Endothelial cell of coronary artery (primary cell): ENCODE measurements around the gene ACADS. TPM values are rescaled to one million over a fixed set of nuclear protein-coding genes. Genes with fewer than 3 reads are reported as not detected.

Experiments used
- total RNA-seq: library from RNA; depleted of rRNA; stranded (reverse); fragments of >200 nt; gene quantifications from 2 replicates; pipeline ENCODE4 v1.2.3, GENCODE V29; 2014

Gene ACADS
- 8.2 and 10.4 TPM in 2 replicates for total RNA-seq

DNA sequence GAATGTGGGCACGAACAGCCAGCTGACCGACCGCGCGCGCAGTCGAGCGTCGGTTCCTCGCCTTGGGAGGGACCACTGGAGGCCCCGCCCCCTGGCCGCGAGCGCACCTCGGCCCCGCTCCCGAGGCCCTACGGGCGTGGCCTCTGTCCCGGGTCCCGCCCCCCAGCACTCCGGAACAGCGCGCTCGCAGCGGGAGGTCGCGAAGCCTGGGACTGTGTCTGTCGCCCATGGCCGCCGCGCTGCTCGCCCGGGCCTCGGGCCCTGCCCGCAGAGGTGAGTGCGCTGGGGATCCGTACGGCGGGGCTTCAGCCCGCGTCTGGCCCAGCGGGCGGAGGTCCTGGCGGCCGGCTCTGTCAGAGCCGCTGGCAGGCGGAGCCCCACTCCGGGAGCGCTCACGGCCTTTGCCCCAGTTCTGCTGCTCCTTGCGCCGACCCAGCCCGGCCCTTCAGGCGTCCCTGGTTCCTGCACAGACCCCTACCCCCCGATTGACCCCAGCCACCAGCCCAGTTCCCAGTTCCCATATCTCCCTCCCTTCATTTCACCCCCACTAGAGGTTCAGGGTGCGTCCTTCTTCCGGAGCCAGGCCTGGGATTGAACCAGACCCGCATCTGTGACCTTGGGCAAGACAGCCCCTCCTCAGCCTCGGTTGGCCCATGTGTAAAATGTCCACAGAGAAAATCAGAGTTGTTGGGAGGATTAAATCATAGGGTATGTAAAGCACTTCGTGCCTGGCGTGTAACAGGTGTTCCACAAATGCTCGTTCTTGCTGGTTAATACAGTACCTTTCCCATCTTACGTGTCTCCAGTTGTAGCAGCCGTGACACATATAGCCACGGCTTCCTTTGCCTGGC, at the start of gene ACADS:
TSS of gene ACADS (plus strand) at position 168 of the 851 bp plus-strand sequence. CDS start at position 228, 60 bp downstream.

GRCh38 chr12:120686690-120687577, 38.7 kb upstream of the ACADS start, which contains the start of gene MLEC:
TSS of gene MLEC (plus strand) at chr12:120687149. CDS start at chr12:120687297, 148 bp downstream.

DNA sequence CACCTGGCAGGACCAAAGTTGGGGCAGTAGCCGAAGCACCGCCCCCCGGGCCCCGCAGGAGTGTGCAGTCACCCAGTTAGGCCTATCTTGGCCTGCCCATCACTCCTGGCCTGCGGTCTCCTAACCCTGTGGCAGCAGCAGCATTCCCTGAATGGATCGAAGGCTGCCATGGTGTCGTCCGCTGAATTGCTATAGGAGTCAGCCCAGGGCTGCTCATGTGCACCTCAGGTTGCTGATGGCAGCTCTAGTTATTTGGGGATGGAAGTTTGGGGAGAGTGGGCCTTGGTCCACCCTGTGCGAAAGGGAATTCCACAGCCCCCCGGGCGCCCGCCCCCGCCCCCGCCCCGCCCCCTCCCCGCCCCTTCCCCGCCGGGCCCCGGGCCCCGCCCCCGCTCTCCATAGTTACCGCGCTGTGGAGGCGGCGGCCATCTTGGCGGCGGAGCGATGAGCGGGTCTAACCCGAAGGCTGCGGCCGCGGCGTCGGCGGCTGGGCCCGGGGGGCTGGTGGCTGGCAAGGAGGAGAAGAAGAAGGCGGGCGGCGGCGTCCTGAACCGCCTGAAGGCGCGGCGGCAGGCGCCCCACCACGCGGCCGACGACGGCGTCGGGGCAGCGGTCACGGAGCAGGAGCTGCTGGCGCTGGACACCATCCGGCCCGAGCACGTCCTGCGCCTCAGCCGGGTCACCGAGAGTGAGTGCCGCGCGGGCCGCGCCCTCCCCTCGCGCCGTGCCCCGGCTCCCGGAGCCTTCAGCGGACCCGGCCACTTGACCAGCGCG, 15.4 kb upstream of the ACADS start, which contains the start of gene UNC119B:
TSS of gene UNC119B (plus strand) at position 428 of the 774 bp plus-strand sequence. CDS start at position 445, 17 bp downstream.

Other genes starting within 250 kb of the ACADS start
- gene DYNLL1, start 229.7 kb upstream of the ACADS start, total RNA-seq = 314 and 337 TPM in 2 replicates
- 30.4 and 32.0 TPM in 2 replicates for gene COQ5, start 196.7 kb upstream of the ACADS start, total RNA-seq
- gene RNF10, start 191.5 kb upstream of the ACADS start, total RNA-seq = 128 and 163 TPM in 2 replicates
- 26.4 and 45.3 TPM in 2 replicates for gene POP5, start 144.4 kb upstream of the ACADS start, total RNA-seq
- 0.09 and 0.19 TPM in 2 replicates for gene CABP1, start 85.2 kb upstream of the ACADS start, total RNA-seq
- 69.6 and 95.5 TPM in 2 replicates for gene MLEC, start 38.7 kb upstream of the ACADS start, total RNA-seq
- gene UNC119B, start 15.4 kb upstream of the ACADS start, total RNA-seq = 22.3 and 24.8 TPM in 2 replicates
- 4.4 and 7.6 TPM in 2 replicates for gene SPPL3, start 178.5 kb downstream of the ACADS start, total RNA-seq